IMR-90 (cell line): ENCODE results near the gene CYTH4.

Experiments used
- CEBPB ChIP-seq: IDR thresholded peaks from 2 replicates; pipeline ENCODE4 v1.6.1; 2012; ENCODE audit warnings: low read depth, low read length, improper control_type of control experiment
- CHD1 ChIP-seq: IDR thresholded peaks from 2 replicates; pipeline ENCODE4 v1.6.1; 2012; ENCODE audit warnings: low read depth, low read length, improper control_type of control experiment
- CTCF ChIP-seq: conservative IDR thresholded peaks from 2 replicates; pipeline ENCODE4 v1.5.1; 2012; ENCODE audit warnings: mild to moderate bottlenecking, low read depth, low read length, improper control_type of control experiment
- ELK1 ChIP-seq: fragments of 150-350 bp; IDR thresholded peaks from 2 replicates; pipeline ENCODE4 v1.6.1; 2016; ENCODE audit warnings: low read depth, mild to moderate bottlenecking, low read length, moderate library complexity, borderline replicate concordance
- FOS ChIP-seq: fragments of 150-350 bp; IDR thresholded peaks from 2 replicates; pipeline ENCODE4 v1.6.1; 2016; ENCODE audit warnings: low read depth, low read length
- MAFK ChIP-seq: IDR thresholded peaks from 2 replicates; pipeline ENCODE4 v1.6.1; 2012; ENCODE audit warnings: low read depth, low read length, improper control_type of control experiment
- MAZ ChIP-seq: IDR thresholded peaks from 2 replicates; pipeline ENCODE4 v1.6.1; 2012; ENCODE audit warnings: low read depth, mild to moderate bottlenecking, low read length, improper control_type of control experiment, moderate library complexity, borderline replicate concordance
- NFE2L2 ChIP-seq: fragments of 150-350 bp; IDR thresholded peaks from 2 replicates; pipeline ENCODE4 v1.6.1; 2016; ENCODE audit warnings: low read depth, mild to moderate bottlenecking, low read length
- POLR2A ChIP-seq: IDR thresholded peaks from 2 replicates; pipeline ENCODE4 v1.6.1; 2012; ENCODE audit warnings: mild to moderate bottlenecking, low read depth, low read length
- RAD21 ChIP-seq: IDR thresholded peaks from 2 replicates; pipeline ENCODE4 v1.6.1; 2012; ENCODE audit warnings: low read length, improper control_type of control experiment
- RCOR1 ChIP-seq: IDR thresholded peaks from 2 replicates; pipeline ENCODE4 v1.6.1; 2012; ENCODE audit warnings: mild to moderate bottlenecking, low read length, improper control_type of control experiment; ENCODE audit not compliant: insufficient replicate concordance
- RFX5 ChIP-seq: IDR thresholded peaks from 2 replicates; pipeline ENCODE4 v1.8.0; 2012; ENCODE audit warnings: low read depth, mild to moderate bottlenecking, low read length, moderate library complexity
- SMC3 ChIP-seq: fragments of 150-350 bp; IDR thresholded peaks from 2 replicates; pipeline ENCODE4 v1.6.1; 2016; ENCODE audit warnings: low read depth, mild to moderate bottlenecking, antibody characterized with exemption, low read length, moderate library complexity
- USF2 ChIP-seq: fragments of 150-350 bp; IDR thresholded peaks from 2 replicates; pipeline ENCODE4 v1.6.1; 2017; ENCODE audit warnings: mild to moderate bottlenecking, antibody characterized with exemption, low read length, low read depth

- no peak for TF ChIP-seq NFE2L2
- no peak for TF ChIP-seq FOS
- TF ChIP-seq CTCF: no peak
- TF ChIP-seq POLR2A: no peak
- no peak for TF ChIP-seq MAFK
- no peak for TF ChIP-seq RFX5
- no peak for TF ChIP-seq RCOR1
- TF ChIP-seq USF2: no peak
- no peak for TF ChIP-seq RAD21
- TF ChIP-seq SMC3: no peak
- no peak for TF ChIP-seq ELK1
- no peak for TF ChIP-seq MAZ
- TF ChIP-seq CHD1: no peak
- no peak for TF ChIP-seq CEBPB
These were observed 47.2 kb downstream of the CYTH4 start for GRCh38 chr22:37329238-37330140.
